ENCODE data around the gene KLB. TPM values are rescaled to one million over a fixed set of nuclear protein-coding genes. Genes with fewer than 3 reads are reported as not detected.
"Not testable (repeated sequence)": the region's sequence is repeated elsewhere in the genome, so short reads cannot be mapped to it uniquely, and the experiment has no call there.

Gene KLB
- total and polyA plus RNA-seq, 2 donors (not counting 1 experiment from before 2014, with no cell fraction given): 0.09 TPM; not detected in 1

- Histone ChIP-seq H3K9ac (ENCODE audit: low read length) (no peak overlapping the region), H3K27me3 (replicated peaks in 1 of 4; ENCODE audit: control extremely low read depth in 1 of 4, control insufficient read depth in 3 of 4, insufficient read depth in 4 of 4, low read length in 3 of 4) (no peaks in the 10 kb centered on the region), H4K20me1 (ENCODE audit: control insufficient read depth, insufficient read depth, low read length, poor library complexity, severe bottlenecking) (no peaks in the 10 kb centered on the region), H3K27ac (ENCODE audit: low read length in 2 of 2) (no peak overlapping the region), H3K79me2 (ENCODE audit: control insufficient read depth, insufficient read depth, low read length) (no peaks in the 10 kb centered on the region), H3K9me3 (ENCODE audit: control extremely low read depth in 1 of 3, control insufficient read depth in 2 of 3, insufficient read depth in 1 of 3, low read length in 2 of 3) (no peaks in the 10 kb centered on the region), H3K36me3 (replicated peaks in 1 of 2; ENCODE audit: control extremely low read depth in 1 of 2, control insufficient read depth in 1 of 2, extremely low read depth in 1 of 2, insufficient read depth in 2 of 2, low read length in 1 of 2) (no peaks in the 10 kb centered on the region), H3K4me2 (replicated peaks; ENCODE audit: low read depth, low read length, poor library complexity, severe bottlenecking) (no peak overlapping the region), H3K4me3 (ENCODE audit: control extremely low read depth in 1 of 5, extremely low read depth in 1 of 5, insufficient read depth in 1 of 5, low read depth in 2 of 5, low read length in 4 of 5) (no peak overlapping the region), H3K4me1 (ENCODE audit: control insufficient read depth in 2 of 2, insufficient read depth in 2 of 2, low read length in 2 of 2) (no peaks in the 10 kb centered on the region), H2AFZ (ENCODE audit: insufficient read depth, low read depth, low read length, poor library complexity, severe bottlenecking) (no peak overlapping the region)
- no peak overlapping the region for H3K27ac Mint-ChIP-seq
- ATAC-seq (ENCODE audit: low read depth): no peak
- no peaks in the 10 kb centered on the region for H3K9me3 Mint-ChIP-seq (ENCODE audit: insufficient read depth)
- intact Hi-C loops (cut with micrococcal nuclease): no loop called here
- no peaks in the 10 kb centered on the region for H3K4me1 Mint-ChIP-seq
- peaks cover 5% of the 10 kb centered on the region for H3K27me3 Mint-ChIP-seq
- ChIA-PET POLR2A (no interaction called here), CTCF (interaction anchor here (0.9 to 1.4 kb wide), 2 partner anchors 16 to 41 kb away, joined by 3 read pairs; partner anchors contain the start of gene RFC1)
- no peak overlapping the region for H3K4me3 Mint-ChIP-seq
- no peak for DNase-seq
- WGBS (ENCODE audit: insufficient coverage): no CpG with 5 or more reads among the region's 1 CpG
- TF ChIP-seq CTCF (IDR thresholded peaks at IDR 0.05) (no peak), EZH2 (IDR thresholded peaks at IDR 0.05; ENCODE audit: borderline replicate concordance, insufficient read depth, low read depth, low read length, poor library complexity, severe bottlenecking) (no peak)
These were observed 805 bp downstream of the KLB start for GRCh38 chr4:39407584-39407885.

- H3K36me3 ChIP-seq (replicated peaks in 1 of 2; ENCODE audit: control extremely low read depth in 1 of 2, control insufficient read depth in 1 of 2, extremely low read depth in 1 of 2, insufficient read depth in 2 of 2, low read length in 1 of 2): no peaks in the 10 kb centered on the region
- WGBS (ENCODE audit: insufficient coverage): 100% methylated on average over 1 of the region's 5 CpGs
- no peak overlapping the region for H3K27ac ChIP-seq (ENCODE audit: low read length in 2 of 2)
- H3K9ac ChIP-seq (ENCODE audit: low read length): no peak overlapping the region
- H3K4me3 Mint-ChIP-seq: no peak overlapping the region
- peaks cover 5% of the 10 kb centered on the region for H3K27me3 Mint-ChIP-seq
- TF ChIP-seq EZH2 (IDR thresholded peaks at IDR 0.05; ENCODE audit: borderline replicate concordance, insufficient read depth, low read depth, low read length, poor library complexity, severe bottlenecking) (no peak), CTCF (IDR thresholded peaks at IDR 0.05) (no peak)
- no peaks in the 10 kb centered on the region for H3K9me3 ChIP-seq (ENCODE audit: control extremely low read depth in 1 of 3, control insufficient read depth in 2 of 3, insufficient read depth in 1 of 3, low read length in 2 of 3)
- CTCF ChIA-PET: interaction anchor here (1.0 kb wide), 1 partner anchor 649 kb away, joined by 3 read pairs; no protein-coding TSS in a partner anchor
- no peaks in the 10 kb centered on the region for H4K20me1 ChIP-seq (ENCODE audit: control insufficient read depth, insufficient read depth, low read length, poor library complexity, severe bottlenecking)
- DNase-seq (peak; percentile 22), ATAC-seq (ENCODE audit: low read depth) (no peak)
- H3K4me3 ChIP-seq (ENCODE audit: control extremely low read depth in 1 of 5, extremely low read depth in 1 of 5, insufficient read depth in 1 of 5, low read depth in 2 of 5, low read length in 4 of 5): no peak overlapping the region
- H3K4me2 ChIP-seq (replicated peaks; ENCODE audit: low read depth, low read length, poor library complexity, severe bottlenecking): no peak overlapping the region
- no peaks in the 10 kb centered on the region for H3K4me1 Mint-ChIP-seq
- POLR2A ChIA-PET: no interaction called here
- no peaks in the 10 kb centered on the region for H3K9me3 Mint-ChIP-seq (ENCODE audit: insufficient read depth)
- H3K4me1 ChIP-seq (ENCODE audit: control insufficient read depth in 2 of 2, insufficient read depth in 2 of 2, low read length in 2 of 2): no peaks in the 10 kb centered on the region
- H3K27me3 ChIP-seq (replicated peaks in 1 of 4; ENCODE audit: control extremely low read depth in 1 of 4, control insufficient read depth in 3 of 4, insufficient read depth in 4 of 4, low read length in 3 of 4): no peaks in the 10 kb centered on the region
- no peak overlapping the region for H3K27ac Mint-ChIP-seq
- intact Hi-C loops (cut with micrococcal nuclease): no loop called here
- H3K79me2 ChIP-seq (ENCODE audit: control insufficient read depth, insufficient read depth, low read length): no peaks in the 10 kb centered on the region
- H2AFZ ChIP-seq (ENCODE audit: insufficient read depth, low read depth, low read length, poor library complexity, severe bottlenecking): no peak overlapping the region
These were observed 3.7 kb downstream of the KLB start for GRCh38 chr4:39410415-39410814.

- H3K79me2 ChIP-seq (ENCODE audit: control insufficient read depth, insufficient read depth, low read length); H3K36me3 ChIP-seq (replicated peaks in 1 of 2; ENCODE audit: control extremely low read depth in 1 of 2, control insufficient read depth in 1 of 2, extremely low read depth in 1 of 2, insufficient read depth in 2 of 2, low read length in 1 of 2); H3K4me3 Mint-ChIP-seq; intact Hi-C loops (cut with micrococcal nuclease); H3K27ac Mint-ChIP-seq; H3K4me1 ChIP-seq (ENCODE audit: control insufficient read depth in 2 of 2, insufficient read depth in 2 of 2, low read length in 2 of 2); H3K9me3 ChIP-seq (ENCODE audit: control extremely low read depth in 1 of 3, control insufficient read depth in 2 of 3, insufficient read depth in 1 of 3, low read length in 2 of 3); H3K4me1 Mint-ChIP-seq; H3K9me3 Mint-ChIP-seq (ENCODE audit: insufficient read depth); ATAC-seq (ENCODE audit: low read depth); H3K27me3 ChIP-seq (replicated peaks in 1 of 4; ENCODE audit: control extremely low read depth in 1 of 4, control insufficient read depth in 3 of 4, insufficient read depth in 4 of 4, low read length in 3 of 4); H3K4me3 ChIP-seq (ENCODE audit: control extremely low read depth in 1 of 5, extremely low read depth in 1 of 5, insufficient read depth in 1 of 5, low read depth in 2 of 5, low read length in 4 of 5); H3K9ac ChIP-seq (ENCODE audit: low read length); H4K20me1 ChIP-seq (ENCODE audit: control insufficient read depth, insufficient read depth, low read length, poor library complexity, severe bottlenecking); H3K27me3 Mint-ChIP-seq; POLR2A ChIA-PET; DNase-seq; H3K4me2 ChIP-seq (replicated peaks; ENCODE audit: low read depth, low read length, poor library complexity, severe bottlenecking); H2AFZ ChIP-seq (ENCODE audit: insufficient read depth, low read depth, low read length, poor library complexity, severe bottlenecking); H3K27ac ChIP-seq (ENCODE audit: low read length in 2 of 2): not testable (repeated sequence)
- WGBS (ENCODE audit: insufficient coverage): 94% methylated on average over 8 of the region's 8 CpGs
- CTCF ChIA-PET: interaction anchor here (0.6 kb wide), 1 partner anchor 463 kb away, joined by 3 read pairs; no protein-coding TSS in a partner anchor
These were observed 4.8 kb downstream of the KLB start for GRCh38 chr4:39411561-39411960.

All from B cell (primary cell).